DMS53 treated with DMSO at 0.1 percent for 48 hours (cell line): ENCODE results near the gene DNAAF1.
"Not testable (repeated sequence)": the region's sequence is repeated elsewhere in the genome, so short reads cannot be mapped to it uniquely, and the experiment has no call there.

Experiments used
- DNase-seq: peaks from one replicate; lab custom pipeline; 2025; ENCODE audit not compliant: unreplicated experiment; lab: John Stamatoyannopoulos, UW

DNAAF1 gene

DNA sequence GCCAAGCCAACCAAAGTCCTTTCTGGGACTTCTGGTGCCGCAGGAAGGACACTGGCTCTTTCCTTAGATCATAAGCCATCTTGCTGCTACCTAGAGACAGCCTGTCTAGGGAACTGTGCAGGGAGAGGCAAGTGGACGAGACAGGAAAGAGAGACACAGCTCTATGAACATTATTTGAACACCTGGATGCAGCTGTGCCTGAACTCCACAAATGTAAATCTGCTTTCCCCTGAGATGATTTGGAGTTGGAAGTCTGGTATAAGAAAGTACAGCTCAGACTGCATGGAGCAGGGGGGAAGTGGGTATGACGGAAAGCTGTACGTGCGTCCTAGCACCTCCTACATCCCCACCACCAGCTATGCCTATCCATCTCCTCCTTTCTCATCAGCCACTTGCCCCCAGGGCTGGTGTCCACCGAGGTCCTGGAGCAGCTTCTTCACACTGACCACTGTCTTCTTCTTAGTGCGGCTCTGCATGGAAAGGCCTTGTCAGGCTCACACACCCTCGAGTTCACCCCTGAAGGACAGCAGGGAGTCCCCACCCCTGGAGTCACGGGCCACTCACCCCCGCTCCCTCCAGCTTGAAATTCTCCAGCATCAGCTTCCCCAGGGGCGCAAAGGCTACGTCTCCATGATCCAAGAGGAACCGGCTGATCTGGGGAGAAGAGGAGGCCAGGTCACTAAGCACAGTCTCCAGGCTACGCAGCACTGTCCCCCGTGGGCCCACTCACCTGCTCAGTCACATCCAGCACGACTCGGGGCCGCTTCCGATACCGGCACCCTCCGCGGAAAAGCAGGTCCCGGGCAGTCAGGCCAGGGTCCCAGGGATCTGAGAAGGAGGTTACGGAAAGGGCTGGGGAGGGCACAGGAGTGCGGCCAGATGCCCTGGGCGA, 37.8 kb downstream of the DNAAF1 start:
- DNase-seq = no peak

GRCh38 chr16:84183572-84183875, 38.4 kb downstream of the DNAAF1 start:
- DNase-seq = no peak

DNA sequence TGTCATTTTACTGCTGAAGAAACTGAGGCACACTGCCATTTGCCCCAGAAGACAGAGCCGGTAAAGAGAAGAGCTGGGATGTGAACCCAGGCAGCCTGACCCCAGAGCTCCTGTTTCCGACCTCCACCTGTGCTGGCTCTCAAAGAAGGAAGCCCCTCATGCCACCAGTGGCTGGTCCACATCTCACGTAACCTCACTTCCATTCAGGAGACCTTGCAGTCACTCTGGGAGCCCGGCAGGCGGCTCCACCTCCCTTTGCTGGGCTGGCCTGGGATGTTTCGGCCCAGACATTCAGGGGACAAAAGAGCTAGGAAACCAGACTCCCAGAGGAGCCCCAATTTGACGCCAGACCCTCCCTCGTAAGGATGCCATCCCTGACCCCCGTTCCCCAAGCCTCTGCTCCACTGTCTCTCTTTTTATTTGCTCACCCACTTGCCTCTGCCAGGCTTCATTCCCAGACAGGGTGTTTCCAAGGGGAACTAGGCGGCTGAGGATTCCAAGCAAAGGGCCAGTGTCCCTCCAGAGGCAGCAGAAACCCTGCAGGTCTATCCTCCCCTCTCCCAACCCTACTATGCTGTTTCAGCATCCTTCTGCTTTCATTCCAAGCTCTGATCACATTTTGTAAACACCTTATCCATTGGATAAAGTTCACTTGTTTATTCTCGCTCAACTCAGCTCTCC, 38.9 kb downstream of the DNAAF1 start:
- no peak for DNase-seq

- DNase-seq = no peak
Observed at GRCh38 chr16:84184775-84185174, 39.7 kb downstream of the DNAAF1 start.

GRCh38 chr16:84186685-84187437, 41.8 kb downstream of the DNAAF1 start, which contains the start of gene TAF1C:
TSS of gene TAF1C (minus strand) at chr16:84187057. CDS start at chr16:84184988, 2,069 bp downstream.
- peak; percentile 71 for DNase-seq

DNA sequence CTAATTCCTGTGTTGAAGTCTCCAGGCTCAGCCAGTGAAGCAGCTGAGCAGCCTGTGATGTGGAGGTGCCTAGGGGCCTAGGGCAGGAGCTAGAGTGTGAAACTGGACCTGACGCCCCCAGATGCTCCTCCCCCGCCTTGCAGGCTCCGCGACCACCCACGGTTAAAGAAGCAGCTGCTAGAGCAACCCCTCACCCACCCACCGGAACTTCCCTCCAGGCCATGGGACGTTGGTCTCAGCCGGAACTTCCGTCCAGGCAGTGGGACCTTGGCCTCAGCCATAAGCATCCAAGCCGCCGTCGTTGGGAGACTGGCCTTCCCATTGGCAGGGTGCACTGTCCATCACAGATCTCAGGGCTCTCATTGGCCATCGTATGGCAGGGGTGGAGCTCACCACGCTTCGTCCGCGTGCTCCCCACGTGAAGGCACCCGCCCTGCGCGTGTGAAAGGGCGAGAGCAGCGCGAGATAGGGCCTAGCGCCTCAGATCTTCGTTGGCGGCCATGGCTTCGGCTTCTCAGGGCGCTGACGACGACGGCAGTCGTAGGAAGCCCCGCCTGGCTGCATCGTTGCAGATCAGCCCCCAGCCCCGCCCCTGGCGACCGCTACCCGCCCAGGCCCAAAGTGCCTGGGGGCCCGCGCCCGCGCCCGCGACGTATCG, 45.8 kb downstream of the DNAAF1 start, which contains the start of gene ADAD2:
Gene ADAD2, plus strand, starts transcription at position 427 of the 658 bp plus-strand sequence. Its CDS starts 74 bp downstream, at position 501.
- DNase-seq = no peak

DNA sequence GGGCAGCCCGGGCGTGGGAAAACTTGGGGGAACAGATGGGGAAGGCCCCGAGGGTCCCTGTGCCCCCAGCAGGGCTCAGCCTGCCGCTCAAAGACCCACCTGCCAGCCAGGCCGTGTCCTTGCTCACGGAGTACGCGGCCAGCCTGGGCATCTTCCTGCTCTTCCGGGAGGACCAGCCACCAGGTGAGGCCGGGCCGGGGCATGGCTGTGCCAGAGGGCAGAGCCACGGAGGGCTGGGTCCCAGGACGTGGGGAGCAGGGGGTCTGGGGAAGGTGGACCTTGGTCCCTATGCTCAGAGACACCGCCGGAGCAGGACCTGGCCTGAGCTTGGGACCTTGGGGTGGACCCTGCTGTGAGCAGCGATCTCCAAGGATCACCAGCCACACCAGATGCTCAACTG, 46.4 kb downstream of the DNAAF1 start:
- no peak for DNase-seq

DNA sequence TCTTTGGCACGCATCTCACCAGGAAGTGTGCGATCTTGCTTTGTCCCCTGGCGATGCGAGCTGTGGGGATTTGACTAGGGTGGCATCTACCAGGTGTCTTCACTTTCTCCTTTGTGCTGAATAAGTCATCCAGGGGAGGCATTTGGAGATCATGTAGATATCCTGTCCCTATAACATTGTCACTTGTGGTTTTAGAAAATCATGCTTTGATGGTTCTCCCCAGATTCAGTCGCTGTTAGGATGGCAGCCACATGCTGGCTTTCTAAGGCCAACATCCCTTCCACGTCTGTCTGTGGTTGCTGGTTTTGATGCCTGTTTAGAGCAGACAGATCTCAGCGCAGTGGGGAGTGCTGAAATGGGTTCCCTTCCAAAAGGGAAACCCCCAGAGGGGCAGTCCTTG, 48.4 kb downstream of the DNAAF1 start:
- DNase-seq = no peak

- DNase-seq = no peak
Observed at GRCh38 chr16:84194018-84194417, 48.9 kb downstream of the DNAAF1 start.

DNA sequence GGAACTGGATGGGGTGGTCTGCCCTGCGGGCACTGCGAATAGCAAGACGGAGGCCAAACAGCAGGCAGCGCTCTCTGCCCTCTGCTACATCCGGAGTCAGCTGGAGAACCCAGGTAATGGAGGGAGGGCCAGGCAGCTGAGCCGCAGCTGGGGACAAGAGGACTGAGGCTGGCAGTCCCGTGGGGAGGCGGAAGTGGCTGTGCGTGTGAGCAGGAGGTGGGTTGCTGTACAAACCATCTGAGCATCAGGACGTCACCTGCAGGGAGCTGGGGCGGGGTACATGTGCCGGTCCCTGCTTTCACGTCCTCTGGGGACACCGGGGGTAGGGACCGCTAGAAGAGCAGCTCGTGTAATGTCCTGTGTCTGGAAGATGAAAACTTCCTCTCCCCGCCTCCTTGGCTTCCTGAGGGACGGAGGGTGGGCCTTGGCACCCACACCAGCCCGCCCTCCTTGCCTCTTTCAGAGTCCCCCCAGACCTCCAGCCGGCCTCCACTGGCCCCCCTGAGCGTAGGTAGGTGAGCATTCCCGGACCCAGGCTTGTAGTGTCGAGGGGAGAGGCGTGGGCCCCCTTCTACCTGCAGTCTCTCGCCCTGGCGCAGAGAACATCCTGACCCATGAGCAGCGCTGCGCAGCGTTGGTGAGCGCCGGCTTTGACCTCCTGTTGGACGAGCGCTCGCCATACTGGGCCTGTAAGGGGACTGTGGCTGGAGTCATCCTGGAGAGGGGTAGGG, 49.5 kb downstream of the DNAAF1 start:
- peak; percentile 9 for DNase-seq

DNA sequence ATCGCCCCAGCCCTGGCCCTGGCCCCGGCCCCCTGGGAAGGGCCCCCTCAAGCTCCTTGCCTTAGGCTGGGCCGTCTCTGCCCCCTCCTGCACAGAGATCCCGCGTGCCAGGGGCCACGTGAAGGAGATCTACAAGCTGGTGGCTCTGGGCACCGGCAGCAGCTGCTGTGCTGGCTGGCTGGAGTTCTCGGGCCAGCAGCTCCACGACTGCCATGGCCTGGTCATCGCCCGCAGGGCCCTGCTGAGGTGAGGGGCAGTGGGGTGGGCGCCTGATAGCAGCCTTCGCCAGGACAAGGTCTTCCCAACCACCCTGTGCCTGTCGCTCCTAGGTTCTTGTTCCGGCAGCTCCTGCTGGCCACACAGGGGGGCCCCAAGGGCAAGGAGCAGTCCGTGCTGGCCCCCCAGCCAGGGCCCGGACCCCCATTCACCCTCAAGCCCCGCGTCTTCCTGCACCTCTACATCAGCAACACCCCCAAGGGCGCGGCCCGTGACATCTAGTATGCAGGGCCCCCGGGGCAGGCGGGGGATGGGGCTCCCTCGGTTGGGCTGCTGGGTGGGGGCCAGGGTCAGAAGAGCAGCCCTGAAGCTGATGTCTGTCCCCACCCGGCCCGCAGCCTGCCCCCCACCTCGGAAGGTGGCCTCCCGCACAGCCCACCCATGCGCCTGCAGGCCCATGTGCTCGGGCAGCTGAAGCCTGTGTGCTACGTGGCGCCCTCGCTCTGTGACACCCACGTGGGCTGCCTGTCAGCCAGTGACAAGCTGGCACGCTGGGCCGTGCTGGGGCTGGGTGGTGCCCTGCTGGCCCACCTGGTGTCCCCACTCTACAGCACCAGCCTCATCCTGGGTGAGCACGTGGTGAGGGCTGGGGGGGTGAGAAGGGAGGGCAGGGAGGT, 50.3 kb downstream of the DNAAF1 start:
- DNase-seq = no peak

DNA sequence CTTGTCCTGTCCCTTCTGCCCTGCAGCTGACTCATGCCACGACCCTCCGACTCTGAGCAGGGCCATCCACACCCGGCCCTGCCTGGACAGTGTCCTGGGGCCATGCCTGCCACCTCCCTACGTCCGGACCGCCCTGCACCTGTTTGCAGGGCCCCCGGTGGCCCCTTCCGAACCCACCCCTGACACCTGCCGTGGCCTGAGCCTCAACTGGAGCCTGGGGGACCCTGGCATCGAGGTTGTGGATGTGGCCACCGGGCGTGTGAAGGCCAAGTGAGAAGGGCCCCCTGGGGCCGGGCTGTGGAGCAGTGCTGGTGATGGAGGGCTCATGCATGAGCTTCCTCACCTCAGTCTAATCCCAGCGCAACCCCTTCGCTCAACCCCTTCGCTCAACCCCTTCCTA, 51.0 kb downstream of the DNAAF1 start:
- DNase-seq = no peak

- no peak for DNase-seq
Observed at GRCh38 chr16:84196727-84197394, 51.8 kb downstream of the DNAAF1 start.

GRCh38 chr16:84197466-84198128, 52.5 kb downstream of the DNAAF1 start:
- no peak for DNase-seq

- no peak for DNase-seq
Observed at GRCh38 chr16:84198401-84198800, 53.3 kb downstream of the DNAAF1 start.

DNA sequence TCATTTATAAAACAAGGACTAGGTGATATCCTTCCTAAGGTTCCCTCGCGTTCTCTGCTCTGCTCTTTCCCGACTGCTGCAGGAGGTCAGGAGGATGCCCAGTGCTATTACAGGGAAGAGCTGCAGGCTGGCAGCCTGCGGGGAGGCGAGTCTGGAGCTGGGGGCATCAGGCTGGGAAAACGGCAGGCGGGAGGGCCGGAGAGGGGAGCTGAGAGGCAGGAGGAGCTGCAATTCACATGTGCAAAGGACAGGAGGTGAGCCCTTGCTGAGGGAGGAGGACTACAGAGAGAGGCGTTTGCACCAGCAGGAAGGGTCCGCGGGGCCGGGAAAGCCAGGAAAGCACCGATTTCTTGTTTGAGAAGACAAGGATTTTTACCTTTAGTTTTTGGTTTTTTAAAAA, 54.0 kb downstream of the DNAAF1 start:
- DNase-seq = no peak

DNA sequence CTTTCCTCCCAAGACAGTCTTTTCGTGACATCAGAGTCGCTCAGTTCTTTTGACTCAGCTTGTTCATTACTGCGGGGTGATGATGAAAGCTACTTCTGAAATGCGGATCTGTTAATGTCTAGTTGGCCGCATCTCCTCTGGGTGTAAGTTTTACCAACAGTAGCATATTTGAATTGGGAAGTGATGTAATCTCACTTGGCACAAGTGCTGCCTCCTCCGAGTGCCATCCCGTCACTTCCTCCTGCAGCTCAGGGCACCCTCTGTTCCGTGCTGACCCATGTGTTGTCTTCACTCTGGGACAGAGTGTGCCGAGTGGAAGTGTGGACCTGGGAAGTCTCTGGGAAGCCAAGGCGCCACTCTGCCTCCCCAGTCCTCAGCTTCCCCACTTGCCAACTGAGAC, 54.8 kb downstream of the DNAAF1 start:
- DNase-seq = no peak

- DNase-seq = not testable (repeated sequence)
Observed at GRCh38 chr16:84204551-84204950, 59.4 kb downstream of the DNAAF1 start.
